ENCODE measurements around the gene C5orf15.

DNA sequence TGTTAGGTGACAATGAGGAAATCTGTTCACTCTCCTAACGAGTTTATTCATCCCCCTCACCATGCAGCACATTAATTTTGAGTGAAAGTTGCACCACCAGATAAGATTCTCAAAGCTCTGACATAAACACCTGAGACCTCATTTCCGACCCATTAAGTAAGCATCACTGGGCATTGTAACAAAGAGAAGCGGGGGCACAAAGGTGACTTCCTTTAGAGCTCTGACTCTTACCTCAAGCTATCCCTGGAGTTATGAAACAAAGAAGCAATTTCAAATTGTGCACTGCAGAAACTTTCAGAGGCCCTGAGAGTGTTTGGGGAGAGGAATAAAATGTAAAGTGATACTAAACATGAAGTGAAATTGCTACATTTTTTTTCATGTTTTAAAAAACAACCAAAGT lies 29.5 kb downstream of the C5orf15 start:
- no peak for TF ChIP-seq POLR2AphosphoS5 (IDR thresholded peaks at IDR 0.05)
- TF ChIP-seq, protein P1, sequence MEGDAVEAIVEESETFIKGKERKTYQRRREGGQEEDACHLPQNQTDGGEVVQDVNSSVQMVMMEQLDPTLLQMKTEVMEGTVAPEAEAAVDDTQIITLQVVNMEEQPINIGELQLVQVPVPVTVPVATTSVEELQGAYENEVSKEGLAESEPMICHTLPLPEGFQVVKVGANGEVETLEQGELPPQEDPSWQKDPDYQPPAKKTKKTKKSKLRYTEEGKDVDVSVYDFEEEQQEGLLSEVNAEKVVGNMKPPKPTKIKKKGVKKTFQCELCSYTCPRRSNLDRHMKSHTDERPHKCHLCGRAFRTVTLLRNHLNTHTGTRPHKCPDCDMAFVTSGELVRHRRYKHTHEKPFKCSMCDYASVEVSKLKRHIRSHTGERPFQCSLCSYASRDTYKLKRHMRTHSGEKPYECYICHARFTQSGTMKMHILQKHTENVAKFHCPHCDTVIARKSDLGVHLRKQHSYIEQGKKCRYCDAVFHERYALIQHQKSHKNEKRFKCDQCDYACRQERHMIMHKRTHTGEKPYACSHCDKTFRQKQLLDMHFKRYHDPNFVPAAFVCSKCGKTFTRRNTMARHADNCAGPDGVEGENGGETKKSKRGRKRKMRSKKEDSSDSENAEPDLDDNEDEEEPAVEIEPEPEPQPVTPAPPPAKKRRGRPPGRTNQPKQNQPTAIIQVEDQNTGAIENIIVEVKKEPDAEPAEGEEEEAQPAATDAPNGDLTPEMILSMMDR (IDR thresholded peaks at IDR 0.05; ENCODE audit: poor library complexity, severe bottlenecking): no peak
- TF ChIP-seq, protein P2, sequence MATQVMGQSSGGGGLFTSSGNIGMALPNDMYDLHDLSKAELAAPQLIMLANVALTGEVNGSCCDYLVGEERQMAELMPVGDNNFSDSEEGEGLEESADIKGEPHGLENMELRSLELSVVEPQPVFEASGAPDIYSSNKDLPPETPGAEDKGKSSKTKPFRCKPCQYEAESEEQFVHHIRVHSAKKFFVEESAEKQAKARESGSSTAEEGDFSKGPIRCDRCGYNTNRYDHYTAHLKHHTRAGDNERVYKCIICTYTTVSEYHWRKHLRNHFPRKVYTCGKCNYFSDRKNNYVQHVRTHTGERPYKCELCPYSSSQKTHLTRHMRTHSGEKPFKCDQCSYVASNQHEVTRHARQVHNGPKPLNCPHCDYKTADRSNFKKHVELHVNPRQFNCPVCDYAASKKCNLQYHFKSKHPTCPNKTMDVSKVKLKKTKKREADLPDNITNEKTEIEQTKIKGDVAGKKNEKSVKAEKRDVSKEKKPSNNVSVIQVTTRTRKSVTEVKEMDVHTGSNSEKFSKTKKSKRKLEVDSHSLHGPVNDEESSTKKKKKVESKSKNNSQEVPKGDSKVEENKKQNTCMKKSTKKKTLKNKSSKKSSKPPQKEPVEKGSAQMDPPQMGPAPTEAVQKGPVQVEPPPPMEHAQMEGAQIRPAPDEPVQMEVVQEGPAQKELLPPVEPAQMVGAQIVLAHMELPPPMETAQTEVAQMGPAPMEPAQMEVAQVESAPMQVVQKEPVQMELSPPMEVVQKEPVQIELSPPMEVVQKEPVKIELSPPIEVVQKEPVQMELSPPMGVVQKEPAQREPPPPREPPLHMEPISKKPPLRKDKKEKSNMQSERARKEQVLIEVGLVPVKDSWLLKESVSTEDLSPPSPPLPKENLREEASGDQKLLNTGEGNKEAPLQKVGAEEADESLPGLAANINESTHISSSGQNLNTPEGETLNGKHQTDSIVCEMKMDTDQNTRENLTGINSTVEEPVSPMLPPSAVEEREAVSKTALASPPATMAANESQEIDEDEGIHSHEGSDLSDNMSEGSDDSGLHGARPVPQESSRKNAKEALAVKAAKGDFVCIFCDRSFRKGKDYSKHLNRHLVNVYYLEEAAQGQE (IDR thresholded peaks at IDR 0.05; ENCODE audit: borderline replicate concordance): no peak
